ENCODE measurements around the gene MAMDC2. TPM values are rescaled to one million over a fixed set of nuclear protein-coding genes. Genes with fewer than 3 reads are reported as not detected.

Gene MAMDC2
- total RNA-seq, 1 experiment from 2014 or later, result 4.6 TPM

DNA sequence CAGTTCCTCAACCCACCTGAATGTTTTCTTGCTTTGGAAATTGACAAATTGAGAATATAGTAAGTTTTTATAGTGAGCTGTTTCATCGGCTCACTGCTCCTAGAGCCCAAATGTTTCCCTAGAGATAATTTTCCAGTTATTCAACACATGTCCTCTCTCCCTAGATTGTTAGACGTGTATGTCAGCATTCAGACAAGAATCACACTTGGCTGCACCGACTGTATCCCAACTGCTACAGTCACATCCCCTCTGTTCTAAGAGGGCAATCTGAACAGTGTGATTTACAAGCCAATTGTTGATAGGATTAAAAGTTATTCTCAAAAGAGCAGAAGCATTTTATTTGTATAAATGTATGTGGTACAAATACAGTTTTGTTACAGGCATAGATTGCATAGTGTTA, 93.9 kb downstream of the MAMDC2 start:
- Histone ChIP-seq H3K18ac (ENCODE audit: insufficient read length, low read depth, low read length) (no peak overlapping the region), H3K27me3 (ENCODE audit: insufficient read depth, low read length) (no peaks in the 10 kb centered on the region), H4K5ac (ENCODE audit: insufficient read length, low read depth, low read length) (no peak overlapping the region), H2BK15ac (ENCODE audit: low read depth, low read length) (no peak overlapping the region), H2AK5ac (ENCODE audit: insufficient read length, low read length) (no peak overlapping the region), H2BK20ac (ENCODE audit: low read depth, low read length, poor library complexity, severe bottlenecking) (no peak overlapping the region), H3K4me2 (ENCODE audit: insufficient read depth, insufficient read length, low read length) (no peak overlapping the region), H2BK5ac (ENCODE audit: insufficient read length, low read length) (no peak overlapping the region), H3K79me1 (ENCODE audit: insufficient read depth, low read depth, low read length, poor library complexity, severe bottlenecking) (no peaks in the 10 kb centered on the region), H3K9ac (ENCODE audit: extremely low read depth, insufficient read length, low read length) (no peak overlapping the region), H2AFZ (ENCODE audit: low read length) (no peak overlapping the region), H3T11ph (ENCODE audit: low read length) (no peak overlapping the region), H3K56ac (ENCODE audit: insufficient read length, low read depth, low read length) (no peak overlapping the region), H4K8ac (replicated peaks; ENCODE audit: insufficient read length, low read depth, low read length) (no peak overlapping the region), H3K14ac (ENCODE audit: insufficient read depth, low read length) (no peak overlapping the region), H3K27ac (ENCODE audit: insufficient read length, low read depth, low read length) (no peak overlapping the region), H3K79me2 (ENCODE audit: insufficient read depth, low read length) (no peaks in the 10 kb centered on the region), H2BK120ac (ENCODE audit: low read depth, low read length, poor library complexity, severe bottlenecking) (no peak overlapping the region), H3K4ac (ENCODE audit: low read depth, low read length) (no peak overlapping the region), H3K23ac (ENCODE audit: insufficient read length, low read depth, low read length) (no peak overlapping the region), H3K23me2 (ENCODE audit: insufficient read length, low read depth, low read length, poor library complexity, severe bottlenecking) (no peaks in the 10 kb centered on the region), H4K20me1 (ENCODE audit: control insufficient read depth, insufficient read depth, insufficient read length) (no peaks in the 10 kb centered on the region), H2BK12ac (ENCODE audit: insufficient read length, low read depth, low read length) (no peak overlapping the region), H4K91ac (ENCODE audit: insufficient read length, low read depth, low read length) (no peak overlapping the region), H3K9me3 (ENCODE audit: control insufficient read depth, low read depth, low read length) (no peaks in the 10 kb centered on the region), H3K4me1 (ENCODE audit: insufficient read depth, low read length) (no peaks in the 10 kb centered on the region)
- TF ChIP-seq CTCF (conservative IDR thresholded peaks at IDR 0.05), result no peak
- WGBS (ENCODE audit: extremely low coverage, insufficient read length, low lambda C conversion rate), result no CpG with 5 or more reads among the region's 3 CpGs
- H3K27ac Mint-ChIP-seq, result no peak overlapping the region
- H3K27me3 Mint-ChIP-seq (ENCODE audit: low read depth), result no peaks in the 10 kb centered on the region
- H3K4me1 Mint-ChIP-seq, result no peaks in the 10 kb centered on the region
- H3K9me3 Mint-ChIP-seq, result no peaks in the 10 kb centered on the region
- no peak for DNase-seq
- peaks cover 0 to 4% (median 0%) of the 10 kb centered on the region in 3 experiments; a peak in 1 of 7 replicates for H3K36me3 Mint-ChIP-seq (ENCODE audit: insufficient read depth in 1 of 3, low read depth in 3 of 3)
- H3K4me3 Mint-ChIP-seq, result no peak overlapping the region
